ENCODE measurements around the gene TRMT61A.
A peak's percentile ranks its signal among the peaks of the same experiment; 100 is the strongest.

Gene TRMT61A

DNA sequence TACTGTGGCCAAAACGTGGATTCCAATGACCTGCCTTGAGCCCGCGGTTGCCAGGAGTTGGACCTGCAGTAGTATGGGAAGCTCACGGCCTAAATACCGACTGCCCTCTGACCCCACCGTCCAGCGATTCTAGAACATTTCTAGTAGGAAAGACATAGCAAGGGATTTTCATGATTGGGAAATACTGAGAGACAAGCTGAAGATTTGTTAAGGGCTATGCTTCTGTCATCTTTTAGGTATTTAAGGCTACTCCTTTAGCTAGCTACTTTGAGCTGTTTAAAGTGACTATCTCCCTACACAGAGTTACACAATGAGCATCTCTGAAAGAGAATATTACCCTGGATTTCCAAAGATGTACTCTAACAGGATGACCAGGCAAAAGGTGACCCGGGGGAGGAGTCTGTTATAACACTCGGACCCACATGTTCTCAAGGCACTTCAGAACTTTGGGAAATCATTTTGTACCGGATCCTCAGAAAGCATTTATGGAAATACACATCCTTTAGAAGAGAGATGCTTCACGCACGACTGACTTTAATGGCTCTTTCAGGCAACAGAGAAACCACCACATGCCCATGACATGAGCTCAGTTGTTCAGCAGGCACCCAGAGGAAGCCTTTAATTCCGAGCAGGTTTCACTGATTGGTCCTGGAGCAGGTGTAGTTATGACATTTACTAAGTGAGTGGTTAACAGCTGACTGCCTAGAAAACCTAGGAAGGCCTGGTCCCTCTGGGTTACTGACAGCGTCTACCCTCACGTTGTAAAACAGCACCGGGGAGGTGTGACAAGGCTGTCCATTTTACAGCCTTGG, 29.3 kb downstream of the TRMT61A start:
- no peak for FAIRE-seq
- no peak for DNase-seq (ENCODE audit: insufficient read length, low spot score)
- TF ChIP-seq POLR2A (IDR thresholded peaks at IDR 0.05; ENCODE audit: low read depth, low read length), result no peak

DNA sequence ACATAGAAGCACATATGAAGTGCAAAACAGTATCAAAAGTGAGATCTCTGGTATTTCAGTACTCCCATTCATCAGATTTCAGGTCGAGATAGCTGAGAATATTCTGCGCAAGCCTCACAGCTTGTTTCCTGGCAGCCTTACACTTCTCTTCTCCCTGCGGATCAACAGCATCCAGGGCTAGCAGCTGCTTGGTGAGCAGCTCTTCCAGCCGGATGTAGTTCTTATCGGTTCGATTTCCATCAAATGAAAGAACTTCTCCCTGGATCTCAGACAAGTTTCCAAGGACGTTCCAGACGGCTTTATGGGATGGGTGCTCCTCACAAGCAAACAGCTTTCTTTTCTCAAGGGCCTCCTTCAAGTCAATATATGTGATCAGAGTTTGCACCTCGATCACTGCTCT, 30.8 kb downstream of the TRMT61A start:
- TF ChIP-seq POLR2A (IDR thresholded peaks at IDR 0.05; ENCODE audit: low read depth, low read length), result no peak
- FAIRE-seq, result no peak
- DNase-seq (ENCODE audit: insufficient read length, low spot score), result no peak

DNA sequence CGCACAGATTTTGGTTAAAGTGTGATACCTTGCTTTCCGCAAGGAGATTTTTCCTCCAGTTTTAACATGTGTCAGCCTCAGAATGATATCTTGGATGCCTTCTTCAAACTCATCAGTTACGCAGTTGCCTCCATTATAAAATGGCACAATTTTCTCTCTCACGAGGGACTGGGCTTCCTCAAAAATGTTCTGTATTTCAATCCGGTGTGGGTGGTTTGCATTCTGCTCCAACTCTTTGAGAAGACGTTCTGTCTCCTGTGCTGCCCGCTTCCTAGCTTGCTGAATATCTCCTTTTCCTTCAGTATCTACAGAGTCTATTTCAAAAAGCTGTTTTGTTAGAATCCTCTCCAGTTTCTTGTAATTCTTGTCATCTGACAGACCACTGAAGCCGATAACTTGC, 31.7 kb downstream of the TRMT61A start:
- no peak for DNase-seq (ENCODE audit: insufficient read length, low spot score)
- no peak for TF ChIP-seq POLR2A (IDR thresholded peaks at IDR 0.05; ENCODE audit: low read depth, low read length)
- FAIRE-seq, result peak; percentile 45

- DNase-seq (ENCODE audit: insufficient read length, low spot score), result peak; percentile 67
- TF ChIP-seq POLR2A (IDR thresholded peaks at IDR 0.05; ENCODE audit: low read depth, low read length), result no peak
- peak; percentile 86 for FAIRE-seq
Observed at GRCh38 chr14:103561381-103562178, 32.6 kb downstream of the TRMT61A start.

DNA sequence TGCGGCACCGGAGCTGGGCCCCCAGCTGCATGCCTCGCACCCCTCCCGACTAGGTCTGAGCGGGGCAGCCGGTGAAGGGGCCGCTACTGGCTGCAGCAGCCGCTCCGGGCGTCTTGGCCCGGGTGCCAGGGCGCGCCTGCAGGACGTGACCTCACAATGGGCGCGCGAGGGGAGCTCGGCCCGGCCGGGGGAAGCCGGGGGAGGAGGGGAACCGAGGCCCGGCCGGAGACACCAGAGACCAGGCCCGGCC, 33.1 kb downstream of the TRMT61A start:
- no peak for DNase-seq (ENCODE audit: insufficient read length, low spot score)
- FAIRE-seq, result no peak
- no peak for TF ChIP-seq POLR2A (IDR thresholded peaks at IDR 0.05; ENCODE audit: low read depth, low read length)

DNA sequence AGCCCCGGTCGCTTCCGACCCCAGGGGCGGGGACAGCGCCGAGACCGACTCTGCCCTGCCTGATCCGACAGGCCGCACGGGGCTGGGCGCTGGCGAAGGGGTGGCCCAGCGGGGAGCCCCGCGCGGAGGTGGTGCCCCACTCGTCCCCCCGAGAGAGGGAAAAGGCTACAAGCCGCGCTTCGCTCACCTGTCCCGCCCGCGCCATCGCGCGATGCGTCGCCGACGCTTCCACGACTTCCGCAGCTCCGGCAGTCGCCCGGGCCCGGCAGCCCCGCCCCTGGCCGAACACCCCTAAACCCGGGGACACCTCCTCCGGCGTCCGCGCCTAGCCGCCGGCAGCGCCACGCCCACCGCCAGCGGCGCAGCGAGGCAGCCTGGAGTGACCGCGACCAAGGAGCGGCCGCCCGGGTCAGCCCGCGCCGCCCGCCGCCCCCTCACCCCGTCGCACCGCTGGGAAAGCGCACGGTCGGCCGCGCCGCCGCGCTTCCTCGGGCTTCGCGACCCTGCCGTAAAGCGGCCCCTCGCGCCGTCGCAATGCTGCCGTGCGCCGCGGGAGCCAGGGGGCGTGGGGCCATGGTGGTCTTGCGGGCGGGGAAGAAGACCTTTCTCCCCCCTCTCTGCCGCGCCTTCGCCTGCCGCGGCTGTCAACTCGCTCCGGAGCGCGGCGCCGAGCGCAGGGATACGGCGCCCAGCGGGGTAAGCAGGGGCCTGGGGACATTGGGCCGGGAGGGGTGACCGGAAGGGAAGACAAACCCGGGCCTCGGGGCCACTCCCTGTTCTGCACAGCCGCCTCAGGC, 33.6 kb downstream of the TRMT61A start, which contains the start of the genes BAG5 and COA8:
TSS of gene BAG5 (minus strand) at position 229 of the 797 bp plus-strand sequence. CDS start 1,493 bp downstream, outside the sequence.
TSS of gene COA8 (plus strand) at position 532 of the 797 bp plus-strand sequence. CDS start at position 574, 42 bp downstream.
- FAIRE-seq (no peak), DNase-seq (ENCODE audit: insufficient read length, low spot score) (peak; percentile 91)
- TF ChIP-seq POLR2A (IDR thresholded peaks at IDR 0.05; ENCODE audit: low read depth, low read length), result peak; percentile 55

- TF ChIP-seq POLR2A (IDR thresholded peaks at IDR 0.05; ENCODE audit: low read depth, low read length), result no peak; the same call in 1 of the 2 replicates
- DNase-seq (ENCODE audit: insufficient read length, low spot score) (no peak), FAIRE-seq (no peak)
Observed at GRCh38 chr14:103563226-103563620, 34.2 kb downstream of the TRMT61A start.

GRCh38 chr14:103563844-103564505, 35.0 kb downstream of the TRMT61A start:
- DNase-seq (ENCODE audit: insufficient read length, low spot score) (no peak), FAIRE-seq (no peak)
- no peak for TF ChIP-seq POLR2A (IDR thresholded peaks at IDR 0.05; ENCODE audit: low read depth, low read length)

- FAIRE-seq (no peak), DNase-seq (ENCODE audit: insufficient read length, low spot score) (no peak)
- TF ChIP-seq POLR2A (IDR thresholded peaks at IDR 0.05; ENCODE audit: low read depth, low read length), result no peak
Observed at GRCh38 chr14:103568952-103569351, 40.0 kb downstream of the TRMT61A start.

DNA sequence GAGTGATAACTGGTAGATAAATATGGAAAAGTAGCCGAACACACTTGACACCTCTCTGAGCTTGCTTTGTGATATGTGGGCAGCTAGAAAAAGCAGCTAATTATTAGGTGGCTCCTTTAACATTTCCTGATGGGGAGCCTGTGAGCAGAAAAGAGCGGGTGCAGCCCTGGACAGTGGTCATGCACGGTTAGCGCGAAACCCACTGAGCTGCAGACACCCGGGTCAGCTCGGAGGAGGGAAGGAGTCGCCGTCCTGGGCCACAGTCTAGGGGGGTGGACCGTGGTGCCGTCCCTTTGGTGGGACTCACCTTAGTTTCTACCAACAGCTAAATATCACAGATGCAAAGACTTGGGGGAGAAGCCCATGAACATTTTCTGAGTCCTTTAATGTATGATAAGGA, 40.4 kb downstream of the TRMT61A start:
- no peak for DNase-seq (ENCODE audit: insufficient read length, low spot score)
- FAIRE-seq, result no peak
- TF ChIP-seq POLR2A (IDR thresholded peaks at IDR 0.05; ENCODE audit: low read depth, low read length), result no peak

- no peak for DNase-seq (ENCODE audit: insufficient read length, low spot score)
- TF ChIP-seq POLR2A (IDR thresholded peaks at IDR 0.05; ENCODE audit: low read depth, low read length), result no peak
- no peak for FAIRE-seq
Observed at GRCh38 chr14:103574104-103574503, 45.1 kb downstream of the TRMT61A start.

DNA sequence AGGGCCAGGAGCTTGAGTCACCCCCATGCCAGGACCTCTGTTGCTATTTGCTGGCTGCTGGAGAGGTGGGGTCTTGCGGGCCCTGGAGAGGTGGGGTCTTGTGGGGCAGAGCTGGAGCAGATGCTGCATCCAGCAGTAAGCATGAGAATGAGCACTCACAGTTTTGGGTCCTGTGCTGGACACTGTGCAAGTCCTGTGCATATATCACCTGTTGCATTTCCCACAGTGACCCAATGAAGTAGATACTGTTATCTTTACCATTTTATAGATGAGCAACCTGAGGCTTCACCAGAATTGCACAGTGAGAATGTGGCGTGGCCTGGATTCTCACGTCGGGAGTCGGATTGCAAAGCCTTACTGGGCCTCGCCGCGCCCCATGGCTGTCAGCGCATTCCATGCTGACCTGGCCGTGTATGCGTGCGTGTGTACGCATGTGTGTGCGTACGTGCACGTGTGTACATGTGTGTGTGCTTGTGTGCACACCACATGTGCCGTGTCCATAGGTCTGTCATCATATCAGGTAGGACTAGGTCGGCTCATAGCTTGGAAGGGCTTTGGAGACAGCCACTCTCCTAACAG, 45.8 kb downstream of the TRMT61A start:
- no peak for TF ChIP-seq POLR2A (IDR thresholded peaks at IDR 0.05; ENCODE audit: low read depth, low read length)
- DNase-seq (ENCODE audit: insufficient read length, low spot score) (no peak), FAIRE-seq (no peak)

GRCh38 chr14:103576371-103577024, 47.5 kb downstream of the TRMT61A start:
- no peak for TF ChIP-seq POLR2A (IDR thresholded peaks at IDR 0.05; ENCODE audit: low read depth, low read length)
- DNase-seq (ENCODE audit: insufficient read length, low spot score) (peak; percentile 91), FAIRE-seq (peak; percentile 91)
